GM19351 (cell line): Measurements from ENCODE around the gene CRKL.
"Not testable (repeated sequence)": the region's sequence is repeated elsewhere in the genome, so short reads cannot be mapped to it uniquely, and the experiment has no call there.

Experiments used
- ATAC-seq: cut with Tn5 transposase; IDR thresholded peaks from one replicate; pipeline ENCODE4 v1.9.1; 2021; ENCODE audit warnings: mild to moderate bottlenecking, moderate library complexity; ENCODE audit not compliant: unreplicated experiment

The CRKL gene

GRCh38 chr22:20933910-20934309, 16.7 kb downstream of the CRKL start:
- no peak for ATAC-seq

- ATAC-seq, result not testable (repeated sequence)
Observed at GRCh38 chr22:20935049-20935448, 17.8 kb downstream of the CRKL start.

GRCh38 chr22:20935780-20936539, 18.8 kb downstream of the CRKL start:
- ATAC-seq, result not testable (repeated sequence)

- ATAC-seq, result no peak
Observed at GRCh38 chr22:20937031-20937793, 20.0 kb downstream of the CRKL start.

GRCh38 chr22:20937794-20938671, 20.8 kb downstream of the CRKL start:
- no peak for ATAC-seq

- ATAC-seq, result not testable (repeated sequence)
Observed at GRCh38 chr22:20939457-20940185, 22.4 kb downstream of the CRKL start.

- ATAC-seq, result no peak
Observed at GRCh38 chr22:20940186-20940651, 23.0 kb downstream of the CRKL start.

- no peak for ATAC-seq
Observed at GRCh38 chr22:20940904-20941385, 23.7 kb downstream of the CRKL start.

GRCh38 chr22:20942203-20942902, 25.1 kb downstream of the CRKL start:
- ATAC-seq, result not testable (repeated sequence)

- ATAC-seq, result no peak
Observed at GRCh38 chr22:20943104-20943933, 26.1 kb downstream of the CRKL start.

- ATAC-seq, result no peak
Observed at GRCh38 chr22:20944042-20944441, 26.8 kb downstream of the CRKL start.

GRCh38 chr22:20945578-20945934, 28.3 kb downstream of the CRKL start:
- ATAC-seq, result no peak

GRCh38 chr22:20946080-20946986, 29.1 kb downstream of the CRKL start:
- ATAC-seq, result no peak

- ATAC-seq, result no peak
Observed at GRCh38 chr22:20946991-20947390, 29.8 kb downstream of the CRKL start.

GRCh38 chr22:20948450-20948849, 31.2 kb downstream of the CRKL start:
- ATAC-seq, result no peak

GRCh38 chr22:20948989-20949388, 31.8 kb downstream of the CRKL start:
- ATAC-seq, result no peak

- no peak for ATAC-seq
Observed at GRCh38 chr22:20949698-20950183, 32.5 kb downstream of the CRKL start.
